ENCODE measurements around the gene APOLD1.

Gene APOLD1

DNA sequence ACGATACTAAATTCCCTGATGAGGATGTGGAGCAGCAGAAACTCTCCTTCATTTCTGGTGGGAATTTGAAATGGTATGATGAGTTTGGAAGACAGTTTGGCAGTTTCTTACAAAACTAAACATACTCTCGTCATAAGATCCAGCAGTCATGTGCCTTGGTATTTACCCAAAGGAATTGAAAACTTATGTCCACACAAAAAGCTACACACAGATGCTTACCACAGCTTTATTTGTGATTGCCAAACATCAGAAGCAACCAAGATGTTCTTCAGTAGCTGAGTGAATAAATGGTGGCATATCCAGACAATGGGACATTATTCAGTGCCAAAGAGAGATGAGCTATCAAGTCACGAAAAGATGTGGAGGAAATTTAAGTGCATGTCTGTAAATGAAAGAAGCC lies 10.7 kb upstream of the APOLD1 start:
- ATAC-seq, result no peak
- no peak overlapping the region for H3K4me3 Mint-ChIP-seq
- peaks cover 2% of the 10 kb centered on the region for H3K9me3 Mint-ChIP-seq
- no peaks in the 10 kb centered on the region for H3K36me3 Mint-ChIP-seq
- no peak overlapping the region for H3K27ac Mint-ChIP-seq
- peaks cover 5% of the 10 kb centered on the region for H3K4me1 Mint-ChIP-seq
- H3K27me3 Mint-ChIP-seq, result no peaks in the 10 kb centered on the region

DNA sequence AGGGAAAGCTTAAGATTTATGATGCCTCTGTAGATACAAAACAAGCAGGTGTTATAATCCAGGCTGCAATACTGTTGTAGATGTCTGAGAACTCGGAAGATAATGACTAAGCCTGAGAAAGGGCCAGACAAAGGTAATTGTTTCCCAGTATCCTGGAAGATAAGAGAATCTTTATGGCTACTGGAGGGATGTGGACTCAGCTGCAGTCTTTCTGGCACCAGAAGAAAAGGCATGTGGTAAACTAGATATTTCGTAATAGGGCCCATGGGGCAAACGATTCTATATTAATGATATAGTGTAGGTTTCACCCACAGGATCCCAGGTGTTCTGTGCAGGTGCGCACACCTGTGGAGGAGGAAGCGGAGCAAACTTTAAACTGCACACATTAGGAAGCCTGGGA lies 9.2 kb upstream of the APOLD1 start:
- Mint-ChIP-seq H3K27me3 (no peaks in the 10 kb centered on the region), H3K27ac (no peak overlapping the region), H3K36me3 (no peaks in the 10 kb centered on the region), H3K4me1 (peaks cover 5% of the 10 kb centered on the region), H3K4me3 (no peak overlapping the region), H3K9me3 (no peaks in the 10 kb centered on the region)
- ATAC-seq, result no peak

DNA sequence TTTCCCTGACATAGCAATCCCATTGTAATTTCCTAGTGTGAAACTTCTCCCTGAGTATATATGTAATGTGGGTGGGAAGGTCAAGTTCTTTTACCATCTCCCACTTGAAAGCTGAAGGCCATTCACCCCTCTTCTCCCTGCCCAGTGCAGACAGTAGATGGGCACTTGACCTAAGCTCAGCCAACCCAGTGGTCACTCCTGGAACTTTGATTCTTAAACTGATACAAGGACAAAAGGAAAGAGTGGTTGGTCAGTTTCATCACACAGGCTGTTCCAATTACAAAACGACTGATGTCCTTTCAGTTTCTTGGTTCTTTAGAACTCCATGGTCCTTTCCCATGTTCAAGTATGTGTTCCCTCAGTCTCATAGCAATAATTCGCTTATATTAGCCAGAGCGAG lies 8.4 kb upstream of the APOLD1 start:
- ATAC-seq, result no peak
- no peaks in the 10 kb centered on the region for H3K9me3 Mint-ChIP-seq
- H3K27ac Mint-ChIP-seq, result no peak overlapping the region
- peaks cover 5% of the 10 kb centered on the region for H3K4me1 Mint-ChIP-seq
- H3K36me3 Mint-ChIP-seq, result no peaks in the 10 kb centered on the region
- no peak overlapping the region for H3K4me3 Mint-ChIP-seq
- no peaks in the 10 kb centered on the region for H3K27me3 Mint-ChIP-seq

DNA sequence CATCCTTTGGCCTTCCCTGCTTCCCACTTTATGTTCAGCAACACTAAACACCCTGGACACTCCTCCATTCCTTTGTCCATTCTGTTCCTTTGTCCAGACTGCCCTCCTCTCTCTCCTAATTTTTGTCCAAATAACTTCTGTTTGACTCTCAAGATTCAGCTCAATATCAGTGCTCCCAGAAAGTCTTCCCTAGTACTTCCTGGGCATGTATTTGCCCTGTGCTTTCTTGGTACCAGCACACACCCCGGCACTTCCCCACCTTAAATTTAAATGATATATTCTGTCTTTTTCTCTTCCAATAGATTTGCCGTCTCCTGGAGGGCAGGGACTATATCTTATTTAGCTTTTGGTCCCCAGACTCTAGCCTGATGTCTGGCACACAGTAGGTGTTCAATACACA lies 6.5 kb upstream of the APOLD1 start:
- Mint-ChIP-seq H3K27ac (no peak overlapping the region), H3K36me3 (no peaks in the 10 kb centered on the region), H3K9me3 (no peaks in the 10 kb centered on the region), H3K4me3 (no peak overlapping the region), H3K4me1 (peaks cover 5% of the 10 kb centered on the region), H3K27me3 (no peaks in the 10 kb centered on the region)
- ATAC-seq, result no peak

DNA sequence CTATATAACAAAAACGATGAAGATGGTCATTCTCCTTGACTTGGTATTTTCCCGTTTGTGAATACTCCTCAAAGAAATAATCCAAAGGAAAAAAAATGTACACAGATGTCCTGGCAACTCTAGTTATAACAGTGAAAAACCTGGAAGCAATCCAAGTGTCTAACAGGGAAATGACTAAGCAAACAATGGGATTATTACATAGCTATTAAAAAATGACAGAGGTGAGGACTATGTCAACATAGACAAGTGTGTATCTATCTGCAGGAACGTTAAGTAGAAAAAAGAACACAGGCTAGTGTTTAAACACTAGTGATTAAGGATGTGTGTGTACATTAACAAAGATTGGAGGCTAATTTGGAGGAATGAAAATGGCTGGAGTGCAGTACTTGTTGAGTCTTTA lies 5.9 kb upstream of the APOLD1 start:
- Mint-ChIP-seq H3K4me3 (no peak overlapping the region), H3K27me3 (no peaks in the 10 kb centered on the region), H3K27ac (no peak overlapping the region), H3K9me3 (no peaks in the 10 kb centered on the region), H3K4me1 (peaks cover 5% of the 10 kb centered on the region), H3K36me3 (no peaks in the 10 kb centered on the region)
- no peak for ATAC-seq

DNA sequence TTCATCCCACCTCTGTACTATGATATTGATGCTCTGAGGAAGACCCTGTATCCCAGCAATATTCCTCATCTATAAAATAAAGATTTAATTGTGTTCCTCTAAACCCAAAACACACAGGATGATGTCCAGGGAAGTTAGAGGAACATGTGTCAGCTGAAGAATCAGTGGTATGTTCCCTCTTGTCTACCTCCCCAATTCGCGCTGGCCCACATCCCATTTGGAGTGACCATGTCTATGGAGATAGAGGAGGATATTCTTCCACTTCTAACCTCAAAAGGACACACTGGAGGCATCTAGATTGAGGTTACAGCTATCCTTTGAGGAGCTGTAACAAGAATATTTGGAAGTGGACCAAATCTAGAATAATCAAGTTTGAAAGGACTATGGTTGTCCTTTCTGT lies 1.3 kb upstream of the APOLD1 start:
- no peak overlapping the region for H3K27ac Mint-ChIP-seq
- H3K9me3 Mint-ChIP-seq, result no peaks in the 10 kb centered on the region
- H3K27me3 Mint-ChIP-seq, result no peaks in the 10 kb centered on the region
- H3K4me3 Mint-ChIP-seq, result no peak overlapping the region
- H3K4me1 Mint-ChIP-seq, result peaks cover 30% of the 10 kb centered on the region
- ATAC-seq, result no peak
- H3K36me3 Mint-ChIP-seq, result no peaks in the 10 kb centered on the region

DNA sequence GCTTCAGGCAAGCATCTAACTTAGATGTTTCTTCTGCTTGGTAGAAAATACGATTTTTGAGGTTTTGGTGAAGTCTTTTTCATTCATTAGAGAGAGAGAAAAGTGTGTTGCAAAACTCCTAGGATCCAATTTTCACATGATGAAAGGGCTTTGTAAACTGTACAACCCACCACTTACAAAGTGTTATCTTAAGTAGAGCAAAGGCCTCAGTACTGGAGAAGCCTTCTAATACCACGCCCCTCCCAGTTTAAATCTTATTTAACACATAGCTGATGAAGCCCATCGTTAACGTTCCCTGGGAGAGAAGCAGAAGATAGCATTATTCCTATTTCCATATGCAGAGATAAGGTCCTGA lies 869 bp downstream of the APOLD1 start:
- Mint-ChIP-seq H3K27ac (peak overlapping the region; percentile 94), H3K4me3 (peak overlapping the region; percentile 90), H3K36me3 (no peaks in the 10 kb centered on the region), H3K9me3 (no peaks in the 10 kb centered on the region), H3K27me3 (no peaks in the 10 kb centered on the region), H3K4me1 (peaks cover 33% of the 10 kb centered on the region)
- ATAC-seq, result peak; percentile 34

DNA sequence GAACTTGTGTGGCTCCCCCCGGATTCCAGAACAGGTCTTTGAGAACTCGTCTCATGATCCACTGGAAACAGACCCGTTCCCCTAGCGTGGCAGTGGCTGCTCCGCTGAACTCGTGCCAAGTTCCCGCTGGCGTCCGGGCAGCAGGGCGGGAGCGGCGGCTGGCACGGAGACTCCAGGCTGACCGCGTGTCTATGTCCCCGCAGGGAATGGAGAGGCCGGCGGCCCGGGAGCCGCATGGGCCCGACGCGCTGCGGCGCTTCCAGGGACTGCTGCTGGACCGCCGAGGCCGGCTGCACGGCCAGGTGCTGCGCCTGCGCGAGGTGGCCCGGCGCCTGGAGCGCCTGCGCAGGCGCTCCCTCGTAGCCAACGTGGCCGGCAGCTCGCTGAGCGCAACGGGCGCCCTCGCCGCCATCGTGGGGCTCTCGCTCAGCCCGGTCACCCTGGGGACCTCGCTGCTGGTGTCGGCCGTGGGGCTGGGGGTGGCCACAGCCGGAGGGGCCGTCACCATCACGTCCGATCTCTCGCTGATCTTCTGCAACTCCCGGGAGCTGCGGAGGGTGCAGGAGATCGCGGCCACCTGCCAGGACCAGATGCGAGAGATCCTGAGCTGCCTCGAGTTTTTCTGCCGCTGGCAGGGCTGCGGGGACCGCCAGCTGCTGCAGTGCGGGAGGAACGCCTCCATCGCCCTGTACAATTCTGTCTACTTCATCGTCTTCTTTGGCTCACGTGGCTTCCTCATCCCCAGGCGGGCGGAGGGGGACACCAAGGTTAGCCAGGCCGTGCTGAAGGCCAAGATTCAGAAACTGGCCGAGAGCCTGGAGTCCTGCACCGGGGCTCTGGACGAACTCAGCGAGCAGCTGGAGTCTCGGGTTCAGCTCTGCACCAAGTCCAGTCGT lies 1.5 kb downstream of the APOLD1 start:
- peaks cover 33% of the 10 kb centered on the region for H3K4me1 Mint-ChIP-seq
- H3K36me3 Mint-ChIP-seq, result no peaks in the 10 kb centered on the region
- H3K27ac Mint-ChIP-seq, result peak overlapping the region; percentile 94
- peak; percentile 95 for ATAC-seq
- no peaks in the 10 kb centered on the region for H3K27me3 Mint-ChIP-seq
- no peaks in the 10 kb centered on the region for H3K9me3 Mint-ChIP-seq
- H3K4me3 Mint-ChIP-seq, result peak overlapping the region; percentile 90

DNA sequence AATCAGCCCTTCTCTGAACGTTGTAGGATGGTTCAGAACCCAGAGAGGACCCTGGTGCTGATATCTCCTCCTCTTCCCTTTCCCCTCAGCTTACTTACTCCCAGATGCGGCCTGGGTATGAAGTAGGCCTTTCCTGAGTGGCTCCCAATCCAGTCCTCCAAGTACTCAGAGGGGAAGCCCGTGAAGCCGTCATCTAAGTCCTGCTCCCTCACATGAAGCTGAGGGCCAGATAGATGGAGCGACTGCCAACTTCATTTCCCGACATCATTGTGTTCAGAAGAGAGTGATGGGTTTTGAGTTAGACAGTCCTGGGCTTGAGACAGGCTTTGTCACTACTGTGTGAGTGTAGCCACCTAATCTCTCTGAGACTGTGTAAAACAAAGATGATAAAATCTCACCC lies 2.7 kb downstream of the APOLD1 start:
- H3K4me3 Mint-ChIP-seq, result peak overlapping the region; percentile 90
- no peaks in the 10 kb centered on the region for H3K9me3 Mint-ChIP-seq
- H3K36me3 Mint-ChIP-seq, result no peaks in the 10 kb centered on the region
- peaks cover 33% of the 10 kb centered on the region for H3K4me1 Mint-ChIP-seq
- no peaks in the 10 kb centered on the region for H3K27me3 Mint-ChIP-seq
- H3K27ac Mint-ChIP-seq, result peak overlapping the region; percentile 94
- no peak for ATAC-seq

DNA sequence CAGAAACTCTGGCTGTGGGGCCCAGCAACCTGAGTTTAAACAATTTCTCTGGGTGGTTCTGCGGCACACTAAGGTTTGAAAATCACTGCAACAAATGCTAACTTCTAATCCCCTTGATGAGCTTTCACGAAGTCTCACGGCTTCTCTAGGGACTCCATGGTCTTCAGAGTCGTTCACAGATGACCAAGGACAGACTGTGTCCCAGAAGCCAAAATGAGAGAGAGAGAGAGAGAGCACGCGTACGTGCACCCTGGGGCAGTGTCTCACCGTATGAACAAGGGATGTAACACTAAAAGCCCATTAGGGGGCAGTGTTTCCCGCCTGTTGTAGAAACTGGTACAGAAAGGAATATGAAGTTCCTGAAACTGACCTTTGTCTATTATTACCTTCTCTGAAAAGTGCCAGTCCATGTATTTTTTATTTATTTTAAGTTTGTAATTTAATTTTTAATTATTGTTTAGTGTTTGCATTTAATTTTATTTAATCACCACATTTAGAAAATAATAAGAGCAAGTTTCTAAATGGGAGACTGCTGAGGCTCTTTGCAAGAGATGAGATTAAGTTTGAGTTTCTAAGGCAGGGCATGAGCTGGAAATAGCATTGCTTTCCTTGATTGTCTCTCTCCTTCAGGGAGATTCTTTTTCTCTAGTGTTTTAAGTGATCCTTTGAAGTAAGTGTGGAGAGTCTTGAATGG lies 3.4 kb downstream of the APOLD1 start:
- peak; percentile 81 for ATAC-seq
- peak overlapping the region; percentile 94 for H3K27ac Mint-ChIP-seq
- H3K9me3 Mint-ChIP-seq, result no peaks in the 10 kb centered on the region
- H3K27me3 Mint-ChIP-seq, result no peaks in the 10 kb centered on the region
- H3K4me3 Mint-ChIP-seq, result peak overlapping the region; percentile 23
- H3K36me3 Mint-ChIP-seq, result no peaks in the 10 kb centered on the region
- H3K4me1 Mint-ChIP-seq, result peaks cover 33% of the 10 kb centered on the region

DNA sequence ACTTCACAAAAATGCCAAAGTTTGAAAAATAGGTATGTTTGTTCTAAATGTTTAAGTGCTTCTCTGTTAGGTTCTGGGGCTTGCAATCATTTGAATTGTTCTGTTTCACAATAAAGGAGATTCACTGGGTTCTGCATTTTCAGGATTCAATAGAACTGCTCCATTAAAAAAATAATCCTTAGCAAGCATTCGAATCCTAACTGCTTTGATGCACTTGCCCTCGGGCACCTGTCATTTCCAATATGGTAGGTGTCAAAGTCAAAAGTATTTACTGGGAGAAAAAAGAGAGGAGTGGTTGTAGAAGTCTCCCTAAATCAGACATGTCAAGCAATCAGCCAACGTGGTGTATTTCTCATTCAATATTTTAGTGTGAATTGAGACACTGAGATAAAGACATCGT lies 5.5 kb downstream of the APOLD1 start:
- Mint-ChIP-seq H3K27ac (peak overlapping the region; percentile 57), H3K4me3 (no peak overlapping the region), H3K36me3 (no peaks in the 10 kb centered on the region), H3K9me3 (no peaks in the 10 kb centered on the region), H3K4me1 (peaks cover 27% of the 10 kb centered on the region), H3K27me3 (no peaks in the 10 kb centered on the region)
- no peak for ATAC-seq

DNA sequence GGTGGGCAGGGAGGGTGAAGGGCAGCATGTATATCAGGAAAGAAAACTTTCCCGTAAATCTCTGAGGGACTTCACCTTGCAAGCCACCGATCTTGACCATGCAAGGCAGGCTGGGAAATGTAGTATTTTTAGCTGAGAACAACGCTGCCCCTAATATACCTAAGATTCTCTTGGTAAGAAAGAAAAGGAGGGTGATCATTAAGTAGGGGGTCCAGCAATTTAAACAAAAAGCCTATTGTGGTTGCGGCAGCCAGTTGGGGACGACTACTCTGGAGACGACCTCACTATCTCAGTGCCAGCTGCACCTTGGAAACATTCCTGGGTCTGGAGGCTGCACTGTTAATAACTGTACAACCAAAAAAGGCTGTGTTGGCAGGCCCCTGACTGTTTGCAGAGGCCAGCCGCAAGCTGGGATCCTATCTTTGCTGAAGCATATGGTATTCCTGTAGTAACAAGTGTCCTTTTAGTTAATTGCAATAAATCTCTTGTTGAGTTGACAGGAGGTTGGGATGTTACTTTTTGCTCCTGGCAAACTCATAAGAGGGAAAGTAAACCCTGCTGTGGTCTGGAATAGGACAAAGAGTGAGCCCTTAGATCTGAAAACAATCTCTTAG lies 6.4 kb downstream of the APOLD1 start:
- no peaks in the 10 kb centered on the region for H3K9me3 Mint-ChIP-seq
- H3K36me3 Mint-ChIP-seq, result no peaks in the 10 kb centered on the region
- H3K27ac Mint-ChIP-seq, result no peak overlapping the region
- H3K4me3 Mint-ChIP-seq, result no peak overlapping the region
- no peaks in the 10 kb centered on the region for H3K27me3 Mint-ChIP-seq
- ATAC-seq, result no peak
- H3K4me1 Mint-ChIP-seq, result peaks cover 22% of the 10 kb centered on the region

DNA sequence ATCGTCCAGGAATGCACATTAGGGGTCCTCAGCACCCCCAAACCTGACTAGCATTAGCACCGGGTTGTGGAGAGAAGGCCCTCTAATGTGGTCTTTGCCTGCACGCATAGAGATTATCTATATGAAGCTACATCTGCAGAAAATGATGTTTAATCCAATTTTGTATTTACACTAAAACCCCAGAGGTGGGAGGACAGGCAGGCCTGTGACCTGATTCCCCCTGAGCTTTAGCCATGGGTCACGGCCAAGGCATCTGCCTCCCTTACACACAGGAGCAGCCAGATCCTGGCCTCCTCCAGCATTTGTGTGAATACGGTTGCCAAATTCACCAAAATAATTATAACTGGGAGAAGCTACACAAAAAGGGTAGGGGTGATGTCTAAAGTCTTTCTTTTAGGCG lies 7.0 kb downstream of the APOLD1 start:
- no peak overlapping the region for H3K27ac Mint-ChIP-seq
- no peaks in the 10 kb centered on the region for H3K27me3 Mint-ChIP-seq
- H3K9me3 Mint-ChIP-seq, result no peaks in the 10 kb centered on the region
- no peak for ATAC-seq
- no peak overlapping the region for H3K4me3 Mint-ChIP-seq
- H3K4me1 Mint-ChIP-seq, result peaks cover 18% of the 10 kb centered on the region
- H3K36me3 Mint-ChIP-seq, result no peaks in the 10 kb centered on the region

DNA sequence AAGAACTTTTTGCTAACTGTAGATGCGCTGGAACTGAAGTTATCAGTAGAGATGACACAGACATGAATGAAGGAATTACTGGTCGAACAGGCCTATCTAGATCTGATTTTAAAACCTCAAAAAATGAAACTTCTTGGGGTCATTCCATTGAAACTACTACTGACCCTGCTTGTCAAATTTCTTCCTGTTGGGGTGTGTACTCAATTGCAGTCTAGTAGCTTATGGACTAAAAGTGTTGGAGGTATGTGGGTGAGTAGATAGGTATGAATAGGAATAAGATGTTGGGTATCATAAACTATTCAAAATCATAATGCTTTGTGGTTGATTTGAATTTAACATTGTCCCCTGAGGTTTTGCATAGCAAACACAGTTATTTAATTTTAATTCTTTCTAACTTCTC lies 9.2 kb downstream of the APOLD1 start:
- Mint-ChIP-seq H3K27me3 (no peaks in the 10 kb centered on the region), H3K36me3 (no peaks in the 10 kb centered on the region), H3K4me3 (no peak overlapping the region), H3K4me1 (no peaks in the 10 kb centered on the region), H3K9me3 (peaks cover 3% of the 10 kb centered on the region), H3K27ac (no peak overlapping the region)
- ATAC-seq, result no peak

DNA sequence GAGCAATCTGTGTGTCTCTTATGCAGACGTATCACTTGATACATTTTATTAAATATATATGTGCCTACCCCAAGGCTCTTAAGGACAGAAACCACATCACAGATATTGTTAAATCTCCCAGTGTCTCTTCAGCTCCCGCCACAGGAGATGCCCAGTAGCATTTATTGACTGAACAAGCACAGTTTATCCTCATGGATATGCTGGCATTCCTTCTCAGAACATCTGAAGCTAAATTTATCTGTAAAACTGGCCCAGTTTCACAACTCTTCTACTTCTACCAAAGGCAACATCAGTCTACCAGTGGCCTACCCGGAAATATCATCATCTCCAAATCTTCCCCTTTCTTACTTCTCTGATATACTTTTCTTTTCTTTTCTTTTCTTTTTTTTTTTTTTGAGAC lies 10.7 kb downstream of the APOLD1 start:
- H3K27ac Mint-ChIP-seq, result no peak overlapping the region
- no peak for ATAC-seq
- no peaks in the 10 kb centered on the region for H3K27me3 Mint-ChIP-seq
- peaks cover 3% of the 10 kb centered on the region for H3K9me3 Mint-ChIP-seq
- H3K36me3 Mint-ChIP-seq, result no peaks in the 10 kb centered on the region
- peaks cover 12% of the 10 kb centered on the region for H3K4me1 Mint-ChIP-seq
- H3K4me3 Mint-ChIP-seq, result no peak overlapping the region

Data from stimulated activated memory B cell treated with anti-CD40 and anti-IgM and Interleukin-4, amounts not matched to agents 10 μg/mL and 1 μg/mL and 100 μg/mL, for 72 hours (primary cell).